HFFc6 (cell line): ENCODE results near the gene HSPB3. TPM values are rescaled to one million over a fixed set of nuclear protein-coding genes. Genes with fewer than 3 reads are reported as not detected.

Experiments used
- DNase-seq: peaks from one replicate; pipeline ENCODE4 v3.0.0-alpha.2; 2018
- H3K27ac Mint-ChIP-seq: 2 replicates; pipeline ENCODE4 v1.8.0; 2020; ENCODE audit warnings: mild to moderate bottlenecking, mixed read lengths
- H3K27me3 Mint-ChIP-seq: 2 replicates; pipeline ENCODE4 v1.8.0; 2021; ENCODE audit warnings: mild to moderate bottlenecking, moderate library complexity, mixed read lengths; ENCODE audit not compliant: insufficient read depth
- H3K36me3 Mint-ChIP-seq: 2 replicates; pipeline ENCODE4 v1.8.0; 2021; ENCODE audit warnings: low read depth, mixed read lengths
- H3K4me1 Mint-ChIP-seq: 2 replicates; pipeline ENCODE4 v1.8.0; 2020; ENCODE audit warnings: low read depth, mixed read lengths
- H3K4me3 Mint-ChIP-seq: 2 replicates; pipeline ENCODE4 v1.8.0; 2020; ENCODE audit warnings: mild to moderate bottlenecking, moderate library complexity, mixed read lengths
- H3K9me3 Mint-ChIP-seq: 2 replicates; pipeline ENCODE4 v1.8.0; 2020; ENCODE audit warnings: mild to moderate bottlenecking, mixed read lengths
- total RNA-seq, 6 experiments: library from RNA; stranded (reverse); fragmentation: NEBNext Ultra II Directional; extraction: Animal tissue kit (Norgen Biotek cat#: 25700); gene quantifications; 2 replicates in 1 of 6; 3 replicates in 5 of 6; pipeline ENCODE4 v1.2.3, GENCODE V29; 2021
- TF ChIP-seq, protein P1 (sequence below): fragments of 200-600 bp; sonication (generic); IDR thresholded peaks from 2 replicates; pipeline ENCODE4 v1.5.0; 2021; ENCODE audit warnings: antibody characterized with exemption, mild to moderate bottlenecking

The HSPB3 gene
- total RNA-seq, 6 experiments from 2014 or later = 3.3 to 9.6 (median 7.5) TPM

DNA sequence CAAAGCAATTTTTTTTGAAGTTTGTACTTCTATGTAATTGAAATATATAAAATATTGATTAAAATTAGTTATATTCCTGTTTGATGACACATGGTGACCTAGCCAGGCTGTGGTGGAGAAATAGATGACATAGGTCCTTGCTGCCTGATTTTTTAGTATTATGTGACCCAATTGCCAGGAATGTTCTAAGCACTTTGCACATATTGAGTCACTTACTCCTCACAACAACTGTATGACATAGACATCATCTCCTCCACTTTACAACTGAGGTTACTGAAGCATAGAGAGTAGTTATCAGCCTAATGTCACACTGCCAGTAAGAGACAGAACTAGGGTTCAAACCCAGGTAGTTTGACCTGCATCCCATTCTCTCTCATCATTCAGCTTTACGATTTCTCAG, 35.8 kb downstream of the HSPB3 start:
- Mint-ChIP-seq H3K4me3 (no peak overlapping the region), H3K9me3 (no peaks in the 10 kb centered on the region), H3K27ac (no peak overlapping the region), H3K4me1 (peaks cover 17% of the 10 kb centered on the region), H3K36me3 (no peaks in the 10 kb centered on the region), H3K27me3 (peaks cover 7% of the 10 kb centered on the region; the same call in 1 of the 2 replicates)
- DNase-seq = peak; percentile 18
- TF ChIP-seq, protein P1, sequence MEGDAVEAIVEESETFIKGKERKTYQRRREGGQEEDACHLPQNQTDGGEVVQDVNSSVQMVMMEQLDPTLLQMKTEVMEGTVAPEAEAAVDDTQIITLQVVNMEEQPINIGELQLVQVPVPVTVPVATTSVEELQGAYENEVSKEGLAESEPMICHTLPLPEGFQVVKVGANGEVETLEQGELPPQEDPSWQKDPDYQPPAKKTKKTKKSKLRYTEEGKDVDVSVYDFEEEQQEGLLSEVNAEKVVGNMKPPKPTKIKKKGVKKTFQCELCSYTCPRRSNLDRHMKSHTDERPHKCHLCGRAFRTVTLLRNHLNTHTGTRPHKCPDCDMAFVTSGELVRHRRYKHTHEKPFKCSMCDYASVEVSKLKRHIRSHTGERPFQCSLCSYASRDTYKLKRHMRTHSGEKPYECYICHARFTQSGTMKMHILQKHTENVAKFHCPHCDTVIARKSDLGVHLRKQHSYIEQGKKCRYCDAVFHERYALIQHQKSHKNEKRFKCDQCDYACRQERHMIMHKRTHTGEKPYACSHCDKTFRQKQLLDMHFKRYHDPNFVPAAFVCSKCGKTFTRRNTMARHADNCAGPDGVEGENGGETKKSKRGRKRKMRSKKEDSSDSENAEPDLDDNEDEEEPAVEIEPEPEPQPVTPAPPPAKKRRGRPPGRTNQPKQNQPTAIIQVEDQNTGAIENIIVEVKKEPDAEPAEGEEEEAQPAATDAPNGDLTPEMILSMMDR = no peak

DNA sequence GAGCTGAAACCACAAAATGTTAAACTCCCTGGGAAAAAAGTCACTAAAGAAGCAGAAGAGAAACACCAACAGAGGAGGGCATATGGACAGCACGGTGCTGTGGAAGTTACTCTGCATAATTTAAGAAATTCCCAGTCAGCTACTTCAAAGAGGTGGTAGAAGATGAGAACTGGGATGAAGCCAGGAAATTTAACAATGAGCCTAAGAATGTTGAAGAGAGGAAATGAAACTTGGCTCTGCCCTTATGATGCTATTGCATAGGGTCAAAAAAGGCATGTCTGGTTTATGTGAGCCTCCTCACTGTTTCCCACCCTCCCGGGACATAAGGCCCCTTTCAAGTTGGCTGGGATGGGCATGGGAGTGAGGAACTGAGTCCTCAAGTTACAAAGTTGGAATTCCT, 36.7 kb downstream of the HSPB3 start:
- TF ChIP-seq, protein P1 = no peak
- Mint-ChIP-seq H3K4me1 (peaks cover 17% of the 10 kb centered on the region), H3K9me3 (no peaks in the 10 kb centered on the region), H3K36me3 (no peaks in the 10 kb centered on the region), H3K27me3 (peaks cover 7% of the 10 kb centered on the region; the same call in 1 of the 2 replicates), H3K27ac (no peak overlapping the region), H3K4me3 (no peak overlapping the region)
- DNase-seq = no peak

DNA sequence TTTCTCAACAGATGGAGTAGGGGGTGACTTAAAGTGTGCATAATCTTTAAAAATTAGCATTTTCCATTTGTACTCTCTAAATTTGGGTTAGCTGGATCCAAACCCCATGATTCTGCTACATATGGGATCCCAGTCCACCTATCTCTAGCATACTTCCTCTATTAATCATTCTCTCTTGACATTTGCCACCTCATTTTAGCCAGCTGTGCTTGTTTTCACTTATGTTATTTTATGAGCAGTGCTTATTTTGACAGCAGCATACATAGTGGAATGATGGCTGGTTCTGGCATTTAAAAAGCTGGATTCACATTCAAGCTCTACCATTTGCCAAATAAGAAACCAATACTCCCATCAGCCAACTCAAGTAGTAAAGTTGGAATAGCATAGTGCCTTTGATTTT, 39.5 kb downstream of the HSPB3 start:
- H3K27ac Mint-ChIP-seq = no peak overlapping the region
- H3K9me3 Mint-ChIP-seq = peaks cover 16% of the 10 kb centered on the region
- TF ChIP-seq, protein P1 = no peak
- H3K36me3 Mint-ChIP-seq = peaks cover 19% of the 10 kb centered on the region; the same call in 1 of the 2 replicates
- DNase-seq = no peak
- H3K27me3 Mint-ChIP-seq = peaks cover 9% of the 10 kb centered on the region
- H3K4me1 Mint-ChIP-seq = peaks cover 20% of the 10 kb centered on the region
- H3K4me3 Mint-ChIP-seq = no peak overlapping the region

Other genes with a start within 250 kb of the HSPB3 start
- 10 to 100 TPM in 5 of 6 experiments, 1 to 10 TPM in 1; 9.8 to 16.0 (median 13.4) TPM for gene ARL15, start 145.1 kb upstream of the HSPB3 start, total RNA-seq
- gene SNX18, start 62.1 kb downstream of the HSPB3 start, total RNA-seq = 10 to 100 TPM; 32.8 to 47.3 (median 39.7) TPM